ENCODE measurements around the gene PRKCZ. TPM values are rescaled to one million over a fixed set of nuclear protein-coding genes. Genes with fewer than 3 reads are reported as not detected.

PRKCZ gene
- total RNA-seq, 1 donor from 2014 or later, result 2.5 TPM

DNA sequence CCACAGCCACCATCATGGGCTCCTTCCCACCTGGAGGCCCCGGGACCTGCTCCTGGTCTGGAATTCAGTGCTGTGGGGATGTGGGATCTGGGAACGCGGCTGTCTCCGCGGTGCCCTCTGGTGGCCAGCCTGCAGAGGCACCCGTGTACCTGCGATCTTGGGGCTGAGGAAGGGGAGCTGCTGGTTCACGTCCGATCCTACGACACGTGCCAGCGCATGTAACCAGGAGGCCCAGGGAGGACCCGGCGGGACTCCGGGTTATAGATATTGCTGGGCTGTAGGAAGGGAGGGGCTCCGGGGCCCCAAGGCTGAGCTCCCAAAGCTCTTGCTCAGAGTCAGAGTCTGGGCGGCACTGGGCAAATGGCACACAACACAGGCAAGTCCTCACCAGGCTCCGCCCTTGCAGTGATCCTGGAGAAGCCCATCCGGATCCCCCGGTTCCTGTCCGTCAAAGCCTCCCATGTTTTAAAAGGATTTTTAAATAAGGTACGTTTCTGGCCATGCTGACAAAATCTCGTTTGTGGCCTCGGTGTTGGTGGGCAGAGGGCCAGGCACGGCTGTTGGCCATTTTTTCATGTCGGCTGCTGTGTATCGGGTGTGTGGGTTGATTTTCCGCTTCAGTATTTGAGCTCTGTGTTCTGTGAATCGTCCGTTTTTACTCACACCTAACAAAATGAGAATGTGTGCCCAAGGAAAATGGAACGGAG, 124.3 kb downstream of the PRKCZ start:
- intact Hi-C loops (cut with micrococcal nuclease), result no loop called here
- peak; percentile 80 for DNase-seq
- Mint-ChIP-seq H3K4me3 (peak overlapping the region; percentile 59), H3K36me3 (ENCODE audit: low read depth) (no peaks in the 10 kb centered on the region), H3K27ac (peak overlapping the region; percentile 20), H3K4me1 (no peaks in the 10 kb centered on the region), H3K27me3 (no peaks in the 10 kb centered on the region), H3K9me3 (no peaks in the 10 kb centered on the region)

DNA sequence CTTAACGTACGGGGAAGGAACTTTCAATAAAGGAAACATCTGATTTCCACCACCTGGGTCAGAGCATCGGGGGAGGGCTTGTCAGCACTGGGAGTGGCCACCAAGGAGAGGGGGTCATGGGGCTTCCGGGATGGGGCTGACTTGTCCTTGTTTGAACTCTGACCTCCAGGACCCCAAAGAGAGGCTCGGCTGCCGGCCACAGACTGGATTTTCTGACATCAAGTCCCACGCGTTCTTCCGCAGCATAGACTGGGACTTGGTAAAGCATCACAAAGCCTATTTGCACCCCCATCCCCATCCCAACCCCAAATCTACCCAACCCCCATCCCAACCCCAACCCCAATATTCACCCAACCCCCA, 124.8 kb downstream of the PRKCZ start:
- H3K27ac Mint-ChIP-seq, result peak overlapping the region; percentile 20
- no peaks in the 10 kb centered on the region for H3K4me1 Mint-ChIP-seq
- no peak for DNase-seq
- peak overlapping the region; percentile 59 for H3K4me3 Mint-ChIP-seq
- no peaks in the 10 kb centered on the region for H3K27me3 Mint-ChIP-seq
- H3K9me3 Mint-ChIP-seq, result no peaks in the 10 kb centered on the region
- no peaks in the 10 kb centered on the region for H3K36me3 Mint-ChIP-seq (ENCODE audit: low read depth)
- intact Hi-C loops (cut with micrococcal nuclease), result no loop called here

DNA sequence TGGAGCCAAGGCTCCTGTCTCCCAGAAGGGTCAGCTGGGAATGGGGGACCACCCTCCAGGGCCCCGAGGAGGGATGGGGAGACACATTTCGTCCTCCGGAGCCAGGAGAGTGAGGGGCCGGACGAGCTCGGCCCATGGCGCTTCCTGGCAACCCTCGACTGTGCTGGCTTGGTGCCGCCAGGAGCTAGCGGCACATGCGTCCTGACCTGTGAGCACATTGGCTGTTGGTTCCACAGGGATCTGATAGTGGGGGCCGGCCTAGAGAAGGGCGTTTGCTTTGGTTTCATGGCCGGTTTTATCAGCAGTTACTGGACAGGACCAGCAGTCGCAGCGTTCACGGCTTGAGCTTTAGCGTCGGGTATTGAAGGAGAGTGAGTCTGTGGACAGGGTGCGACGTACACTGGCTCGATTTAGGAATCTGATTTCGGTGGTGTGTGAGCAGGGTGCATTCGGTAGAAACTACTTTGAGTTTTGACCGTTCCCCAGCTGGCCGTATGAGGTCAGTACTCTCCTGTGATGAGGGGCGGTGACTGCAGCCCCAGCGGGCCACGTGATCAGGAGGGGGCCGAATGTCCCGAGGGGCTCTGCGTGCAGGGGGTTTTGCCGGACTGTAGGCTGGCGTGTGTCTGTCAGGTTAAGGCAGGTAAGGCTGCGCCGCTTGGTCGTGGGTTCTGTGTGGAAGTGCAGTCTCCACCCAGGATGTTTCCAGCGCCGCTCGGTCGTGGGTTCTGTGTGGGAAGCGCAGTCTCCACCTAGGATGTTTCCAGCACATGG, 125.7 kb downstream of the PRKCZ start:
- Mint-ChIP-seq H3K4me1 (no peaks in the 10 kb centered on the region), H3K27ac (no peak overlapping the region), H3K36me3 (ENCODE audit: low read depth) (no peaks in the 10 kb centered on the region), H3K9me3 (no peaks in the 10 kb centered on the region), H3K27me3 (no peaks in the 10 kb centered on the region), H3K4me3 (no peak overlapping the region)
- no peak for DNase-seq
- intact Hi-C loops (cut with micrococcal nuclease), result no loop called here

DNA sequence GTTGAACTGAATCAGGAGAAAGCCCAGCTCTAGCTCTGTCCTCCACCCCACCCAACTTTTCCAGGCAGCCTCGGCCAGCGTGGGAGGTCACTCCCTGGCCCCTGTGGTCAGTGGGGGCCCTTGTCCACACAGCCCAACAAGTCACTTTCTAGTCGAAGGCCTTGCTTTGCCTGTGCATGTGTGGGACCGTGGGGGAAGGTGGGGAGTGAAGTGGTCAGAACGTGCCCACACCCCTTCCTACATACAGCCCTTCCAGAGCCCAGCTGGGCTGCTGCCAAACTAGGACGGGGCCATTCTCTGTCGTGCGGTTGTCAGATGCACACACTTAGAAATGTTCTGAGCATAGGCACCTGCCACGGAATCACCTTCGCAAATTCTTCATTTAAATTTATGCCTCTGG, 126.4 kb downstream of the PRKCZ start:
- intact Hi-C loops (cut with micrococcal nuclease), result no loop called here
- Mint-ChIP-seq H3K36me3 (ENCODE audit: low read depth) (no peaks in the 10 kb centered on the region), H3K4me3 (no peak overlapping the region), H3K4me1 (no peaks in the 10 kb centered on the region), H3K9me3 (no peaks in the 10 kb centered on the region), H3K27ac (no peak overlapping the region), H3K27me3 (no peaks in the 10 kb centered on the region)
- DNase-seq, result no peak

DNA sequence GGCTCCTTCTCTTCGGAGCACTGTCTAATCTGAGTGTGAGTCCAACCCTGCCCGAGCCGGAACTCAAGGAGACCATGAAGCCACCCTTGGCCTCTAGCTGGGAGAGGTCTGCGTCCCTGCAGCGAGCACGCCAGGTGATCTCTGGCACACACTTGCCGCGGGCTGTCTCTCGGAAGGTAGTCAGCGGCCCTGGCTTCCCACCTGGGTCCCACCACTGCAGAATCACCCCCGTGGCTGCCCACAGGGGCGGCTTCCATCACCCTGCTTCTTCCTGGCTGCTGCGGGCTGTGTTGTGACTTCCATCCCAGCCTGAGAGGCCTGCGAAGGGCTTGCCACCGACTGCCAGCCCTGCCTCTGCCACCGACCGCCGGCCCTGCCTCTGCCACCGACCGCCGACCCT, 127.3 kb downstream of the PRKCZ start:
- Mint-ChIP-seq H3K4me1 (no peaks in the 10 kb centered on the region), H3K9me3 (no peaks in the 10 kb centered on the region), H3K4me3 (no peak overlapping the region), H3K27me3 (no peaks in the 10 kb centered on the region), H3K36me3 (ENCODE audit: low read depth) (no peaks in the 10 kb centered on the region), H3K27ac (no peak overlapping the region)
- DNase-seq, result no peak
- intact Hi-C loops (cut with micrococcal nuclease), result no loop called here

DNA sequence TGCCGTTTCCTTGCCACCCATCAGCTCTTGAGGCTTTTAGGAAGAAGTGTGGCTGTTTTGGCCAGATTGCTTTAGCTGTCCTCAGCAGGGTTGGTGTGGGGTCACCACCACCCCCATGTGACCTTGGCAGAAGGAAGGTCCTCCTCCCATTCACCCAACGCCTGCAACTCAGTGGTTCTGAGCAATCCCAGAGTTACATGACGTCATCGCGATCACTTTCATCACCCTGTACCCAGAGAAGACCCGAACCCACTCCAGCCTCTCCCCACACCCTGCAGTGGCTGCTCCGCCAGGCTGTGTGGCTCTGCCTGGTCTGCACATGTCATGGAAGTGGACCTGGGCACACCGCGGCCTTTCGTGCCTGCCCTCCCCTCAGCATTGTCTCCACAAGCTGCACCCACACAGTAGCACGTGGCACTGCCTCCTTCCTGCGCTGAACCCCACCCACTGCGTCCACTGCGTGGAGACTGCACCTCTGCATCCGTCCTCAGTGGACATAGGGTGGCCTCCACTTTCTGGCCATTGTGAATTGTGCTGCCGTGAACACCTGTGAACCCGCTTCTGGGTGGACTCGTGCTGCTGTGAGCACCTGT, 127.8 kb downstream of the PRKCZ start:
- Mint-ChIP-seq H3K4me3 (no peak overlapping the region), H3K9me3 (no peaks in the 10 kb centered on the region), H3K27me3 (no peaks in the 10 kb centered on the region), H3K4me1 (no peaks in the 10 kb centered on the region), H3K36me3 (ENCODE audit: low read depth) (no peaks in the 10 kb centered on the region), H3K27ac (no peak overlapping the region)
- intact Hi-C loops (cut with micrococcal nuclease), result no loop called here
- no peak for DNase-seq

DNA sequence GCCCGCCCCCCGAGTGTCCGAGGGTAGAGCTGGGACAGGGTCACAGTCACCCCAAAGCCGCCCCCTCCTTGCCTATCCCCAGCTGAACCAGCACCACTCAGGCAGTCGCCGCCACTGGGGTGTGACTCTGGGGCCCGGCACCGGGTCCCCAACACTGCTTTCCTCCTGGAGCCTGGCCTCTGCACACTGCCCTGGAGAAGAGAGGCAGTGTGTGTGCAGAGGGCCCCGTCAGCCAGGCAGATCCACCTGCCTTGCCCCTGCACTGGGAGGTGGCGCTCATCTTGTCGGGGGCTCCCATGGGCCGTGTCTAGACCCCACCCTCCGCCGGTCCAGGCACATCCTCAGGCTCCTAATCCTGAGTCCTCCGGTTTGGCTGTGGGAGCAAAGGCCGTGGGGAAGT, 128.7 kb downstream of the PRKCZ start:
- no peak overlapping the region for H3K4me3 Mint-ChIP-seq
- H3K36me3 Mint-ChIP-seq (ENCODE audit: low read depth), result no peaks in the 10 kb centered on the region
- no peaks in the 10 kb centered on the region for H3K27me3 Mint-ChIP-seq
- no peaks in the 10 kb centered on the region for H3K4me1 Mint-ChIP-seq
- intact Hi-C loops (cut with micrococcal nuclease), result no loop called here
- DNase-seq, result no peak
- no peaks in the 10 kb centered on the region for H3K9me3 Mint-ChIP-seq
- H3K27ac Mint-ChIP-seq, result no peak overlapping the region

DNA sequence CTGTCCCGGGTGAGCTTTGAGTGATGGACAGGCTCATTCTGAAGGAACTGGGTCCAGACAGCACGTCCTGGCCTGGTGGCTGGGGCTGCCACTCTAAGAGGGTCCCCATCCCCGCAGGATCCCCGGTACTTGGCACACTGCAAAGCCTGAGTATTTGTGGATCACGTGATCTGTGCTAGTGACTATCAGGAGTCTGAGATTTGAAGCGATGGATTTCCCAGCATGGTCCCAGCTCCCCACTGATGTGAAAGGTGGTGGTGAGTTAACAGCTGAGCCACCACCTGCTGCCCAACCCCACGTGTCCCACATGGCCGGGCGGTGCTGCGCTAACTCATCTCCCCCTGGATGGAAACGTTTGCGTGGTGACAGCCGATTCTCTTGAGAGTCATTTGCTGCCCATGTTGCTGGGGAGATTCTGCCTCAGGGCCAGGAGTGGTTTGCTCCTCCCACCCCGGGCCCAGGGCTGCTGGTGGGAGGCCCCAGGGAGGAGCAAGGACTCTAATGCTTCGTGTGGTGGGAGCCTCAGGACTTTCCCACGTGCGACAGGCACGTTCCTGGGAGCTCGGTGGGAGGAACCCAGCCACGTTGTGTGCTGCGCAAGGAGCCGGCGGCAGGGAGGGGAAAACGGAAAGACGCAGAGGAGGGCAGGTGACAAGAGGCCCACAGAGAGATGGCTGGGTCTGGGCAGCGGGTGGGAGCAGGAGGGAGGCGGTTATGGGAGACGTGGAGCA, 129.2 kb downstream of the PRKCZ start:
- H3K27ac Mint-ChIP-seq, result no peak overlapping the region
- H3K9me3 Mint-ChIP-seq, result no peaks in the 10 kb centered on the region
- DNase-seq, result no peak
- intact Hi-C loops (cut with micrococcal nuclease), result no loop called here
- H3K4me1 Mint-ChIP-seq, result no peaks in the 10 kb centered on the region
- no peak overlapping the region for H3K4me3 Mint-ChIP-seq
- H3K27me3 Mint-ChIP-seq, result no peaks in the 10 kb centered on the region
- no peaks in the 10 kb centered on the region for H3K36me3 Mint-ChIP-seq (ENCODE audit: low read depth)

DNA sequence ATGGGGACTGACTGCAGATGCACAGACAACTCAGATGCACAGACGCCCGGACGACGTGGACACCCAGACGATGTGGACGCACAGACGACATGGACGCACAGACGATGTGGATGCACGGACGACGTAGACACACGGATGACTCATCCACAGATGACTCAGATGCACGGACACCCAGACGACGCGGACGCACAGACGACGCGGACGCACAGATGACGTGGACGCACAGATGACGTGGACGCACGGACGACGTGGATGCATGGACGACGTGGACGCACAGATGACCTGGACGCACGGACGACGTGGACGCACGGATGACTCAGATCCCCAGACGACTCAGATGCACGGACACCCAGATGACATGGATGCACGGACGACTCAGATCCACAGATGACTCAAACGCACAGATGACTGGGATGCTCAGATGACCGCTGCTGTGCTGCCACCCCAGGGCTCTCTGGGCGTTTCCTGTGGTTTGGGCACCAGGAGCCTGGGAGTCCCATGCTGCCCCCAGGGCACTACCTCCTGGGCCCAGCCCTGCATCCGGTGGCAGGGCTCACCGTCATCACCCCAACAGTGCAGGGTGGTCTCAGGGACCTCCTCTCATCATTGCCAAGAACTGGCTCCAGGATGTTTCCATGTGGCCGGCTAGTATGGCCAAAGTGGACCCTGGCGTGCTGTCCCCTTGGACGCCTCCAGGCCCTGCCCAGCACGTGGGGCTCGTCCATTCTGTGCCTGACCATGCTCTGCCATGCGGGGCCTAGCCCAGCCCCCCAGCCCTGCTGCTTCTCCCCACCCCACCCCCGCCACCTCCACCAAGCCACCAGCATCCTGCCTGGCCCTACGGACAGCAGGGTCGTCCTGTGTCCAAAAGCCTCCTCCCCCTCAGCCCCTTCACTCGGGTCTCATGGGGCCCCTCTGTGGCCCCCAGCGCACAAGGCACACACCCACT, 130.4 kb downstream of the PRKCZ start:
- H3K36me3 Mint-ChIP-seq (ENCODE audit: low read depth), result no peaks in the 10 kb centered on the region
- H3K4me1 Mint-ChIP-seq, result no peaks in the 10 kb centered on the region
- no peak overlapping the region for H3K27ac Mint-ChIP-seq
- H3K27me3 Mint-ChIP-seq, result no peaks in the 10 kb centered on the region
- H3K9me3 Mint-ChIP-seq, result no peaks in the 10 kb centered on the region
- H3K4me3 Mint-ChIP-seq, result no peak overlapping the region
- intact Hi-C loops (cut with micrococcal nuclease), result no loop called here
- DNase-seq, result no peak

DNA sequence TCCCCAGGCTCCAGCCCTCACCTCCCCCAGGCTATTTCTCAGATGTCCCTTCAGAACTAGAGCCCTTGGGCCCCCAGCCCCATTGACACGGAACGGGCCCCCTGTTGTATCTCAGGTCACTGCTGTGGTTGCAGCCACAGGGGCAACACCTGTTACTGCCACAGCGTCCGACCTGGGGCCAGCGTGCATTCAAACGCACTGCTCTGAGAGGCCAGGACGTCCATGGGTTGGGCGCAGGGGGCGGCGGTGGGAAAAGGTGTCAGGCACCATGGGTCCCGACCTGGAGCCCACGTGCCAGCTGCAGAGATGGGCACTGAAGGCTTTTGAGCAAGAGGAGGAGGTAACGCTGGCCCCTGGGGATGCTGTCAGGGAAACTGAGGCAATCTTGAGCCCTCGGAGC, 131.1 kb downstream of the PRKCZ start:
- no peaks in the 10 kb centered on the region for H3K4me1 Mint-ChIP-seq
- no peaks in the 10 kb centered on the region for H3K36me3 Mint-ChIP-seq (ENCODE audit: low read depth)
- no peak overlapping the region for H3K27ac Mint-ChIP-seq
- no peak overlapping the region for H3K4me3 Mint-ChIP-seq
- H3K9me3 Mint-ChIP-seq, result no peaks in the 10 kb centered on the region
- no peak for DNase-seq
- H3K27me3 Mint-ChIP-seq, result no peaks in the 10 kb centered on the region
- intact Hi-C loops (cut with micrococcal nuclease), result no loop called here

DNA sequence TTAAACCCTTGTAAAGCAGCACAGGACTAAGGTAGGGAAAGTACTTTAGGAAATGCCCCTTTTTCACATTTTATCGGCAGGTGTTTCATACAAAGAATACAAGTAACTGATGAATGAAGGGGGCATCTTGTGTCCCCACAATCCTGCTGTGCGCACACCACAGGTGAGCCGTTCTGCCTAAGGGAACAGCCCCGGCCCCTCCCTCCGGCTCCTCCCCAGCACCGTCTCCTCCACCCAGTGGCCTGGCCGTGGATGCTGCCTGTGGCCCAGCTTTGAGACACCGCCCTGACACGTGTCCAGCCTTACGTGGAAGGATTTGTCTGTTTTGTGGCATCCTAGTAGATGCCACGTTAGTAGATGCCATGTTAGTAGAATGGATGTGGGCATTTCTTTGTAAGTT, 131.5 kb downstream of the PRKCZ start:
- no peaks in the 10 kb centered on the region for H3K27me3 Mint-ChIP-seq
- no peaks in the 10 kb centered on the region for H3K4me1 Mint-ChIP-seq
- H3K9me3 Mint-ChIP-seq, result no peaks in the 10 kb centered on the region
- no peak for DNase-seq
- no peaks in the 10 kb centered on the region for H3K36me3 Mint-ChIP-seq (ENCODE audit: low read depth)
- H3K4me3 Mint-ChIP-seq, result no peak overlapping the region
- intact Hi-C loops (cut with micrococcal nuclease), result no loop called here
- H3K27ac Mint-ChIP-seq, result no peak overlapping the region

DNA sequence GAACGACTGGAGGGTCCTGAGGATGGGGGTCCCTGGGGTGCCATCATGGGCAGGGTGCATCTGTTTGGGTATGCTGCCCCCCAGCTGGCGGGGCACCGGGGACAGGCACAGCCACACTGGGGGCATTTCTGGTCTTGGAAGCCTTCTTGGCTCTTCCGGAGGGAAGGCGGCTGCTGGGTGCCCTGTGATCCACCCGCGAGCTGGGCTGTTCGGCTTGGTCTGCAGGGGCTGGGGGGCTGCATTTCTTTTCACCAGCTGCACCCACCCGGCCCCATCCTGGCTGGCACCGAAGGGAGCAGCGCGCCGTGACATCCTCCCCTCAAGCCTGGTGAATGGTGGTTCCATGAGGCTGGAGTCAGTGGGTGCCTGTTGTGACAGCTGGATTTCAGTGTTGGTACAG, 132.2 kb downstream of the PRKCZ start:
- H3K4me3 Mint-ChIP-seq, result no peak overlapping the region
- H3K9me3 Mint-ChIP-seq, result no peaks in the 10 kb centered on the region
- no peaks in the 10 kb centered on the region for H3K4me1 Mint-ChIP-seq
- DNase-seq, result no peak
- no peak overlapping the region for H3K27ac Mint-ChIP-seq
- H3K27me3 Mint-ChIP-seq, result no peaks in the 10 kb centered on the region
- no peaks in the 10 kb centered on the region for H3K36me3 Mint-ChIP-seq (ENCODE audit: low read depth)
- intact Hi-C loops (cut with micrococcal nuclease), result no loop called here

DNA sequence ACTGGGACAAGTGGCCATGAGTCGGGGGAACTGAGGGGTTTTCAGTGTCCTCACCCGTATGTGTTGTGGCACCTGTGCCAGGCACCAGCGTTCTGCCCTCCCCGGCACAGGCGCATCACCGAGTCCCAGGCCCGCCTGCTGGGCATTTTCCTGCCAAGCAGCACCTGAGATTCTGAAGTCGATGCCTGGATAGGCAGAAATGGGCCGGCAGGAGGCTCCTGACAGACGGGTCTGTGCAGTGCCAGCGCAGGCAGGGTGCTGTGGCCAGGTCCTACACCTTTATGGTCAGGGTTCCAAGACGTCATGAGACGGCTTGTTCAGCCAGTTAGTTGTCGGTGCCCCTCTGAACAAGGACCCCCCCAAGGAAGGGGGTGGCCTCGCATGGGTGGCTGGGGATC, 133.7 kb downstream of the PRKCZ start:
- no peak overlapping the region for H3K4me3 Mint-ChIP-seq
- H3K27me3 Mint-ChIP-seq, result no peaks in the 10 kb centered on the region
- intact Hi-C loops (cut with micrococcal nuclease), result no loop called here
- H3K27ac Mint-ChIP-seq, result no peak overlapping the region
- DNase-seq, result no peak
- no peaks in the 10 kb centered on the region for H3K36me3 Mint-ChIP-seq (ENCODE audit: low read depth)
- H3K9me3 Mint-ChIP-seq, result no peaks in the 10 kb centered on the region
- H3K4me1 Mint-ChIP-seq, result no peaks in the 10 kb centered on the region
